Endodermal cell (in vitro differentiated cells): ENCODE measurements around the gene USP30. TPM values are rescaled to one million over a fixed set of nuclear protein-coding genes. Genes with fewer than 3 reads are reported as not detected.

Source experiments
- DNase-seq: peaks from one replicate; pipeline ENCODE4 v3.0.0-alpha.2; 2017
- H3K27ac ChIP-seq: 2 replicates; pipeline ENCODE4 v1.5.1; 2013; ENCODE audit warnings: mild to moderate bottlenecking, low read depth, low read length, moderate library complexity
- H3K27me3 ChIP-seq: 2 replicates; pipeline ENCODE4 v1.6.1; 2013; ENCODE audit warnings: mild to moderate bottlenecking, low read length, moderate library complexity; ENCODE audit not compliant: insufficient read depth, control insufficient read depth, poor library complexity, severe bottlenecking
- H3K36me3 ChIP-seq: 2 replicates; pipeline ENCODE4 v1.7.0; 2013; ENCODE audit warnings: mild to moderate bottlenecking, low read length, moderate library complexity; ENCODE audit not compliant: control insufficient read depth, insufficient read depth
- H3K4me1 ChIP-seq: one replicate; pipeline ENCODE4 v1.7.0; 2013; ENCODE audit warnings: low read length; ENCODE audit not compliant: control insufficient read depth, insufficient read depth
- H3K4me3 ChIP-seq: 2 replicates; pipeline ENCODE4 v1.5.1; 2013; ENCODE audit warnings: mild to moderate bottlenecking, low read length, moderate library complexity
- H3K9ac ChIP-seq: 2 replicates; pipeline ENCODE4 v1.6.1; 2013; ENCODE audit warnings: mild to moderate bottlenecking, low read length, moderate library complexity; ENCODE audit not compliant: poor library complexity, severe bottlenecking; ENCODE audit errors: extremely low read depth
- H3K9me3 ChIP-seq: 2 replicates; pipeline ENCODE4 v1.6.1; 2013; ENCODE audit warnings: mild to moderate bottlenecking, low read length, moderate library complexity; ENCODE audit not compliant: control insufficient read depth
- H3K27ac Mint-ChIP-seq: 2 replicates; pipeline ENCODE4 v1.8.0; 2020; ENCODE audit warnings: mixed read lengths
- H3K27me3 Mint-ChIP-seq: 2 replicates; pipeline ENCODE4 v1.8.0; 2021; ENCODE audit warnings: mild to moderate bottlenecking, mixed read lengths; ENCODE audit not compliant: insufficient read depth
- H3K36me3 Mint-ChIP-seq: 2 replicates; pipeline ENCODE4 v1.8.0; 2020; ENCODE audit warnings: low read depth, mixed read lengths
- H3K4me1 Mint-ChIP-seq: 2 replicates; pipeline ENCODE4 v1.8.0; 2020; ENCODE audit warnings: mixed read lengths
- H3K4me3 Mint-ChIP-seq: 2 replicates; pipeline ENCODE4 v1.8.0; 2020; ENCODE audit warnings: mild to moderate bottlenecking, moderate library complexity, mixed read lengths
- H3K9me3 Mint-ChIP-seq: 2 replicates; pipeline ENCODE4 v1.8.0; 2020; ENCODE audit warnings: mild to moderate bottlenecking, mixed read lengths
- CTCF ChIP-seq: fragments of 200-600 bp; sonication (generic); conservative IDR thresholded peaks from 2 replicates; pipeline ENCODE4 v1.5.0; 2021; ENCODE audit warnings: antibody characterized with exemption, mild to moderate bottlenecking
- WGBS, 2 experiments: methylation state at CpG; one replicate each; pipeline versions ENCODE4 v1.1.5 to v1.1.7; 2013; ENCODE audit warnings: missing lambda C conversion rate in 2 of 2, mixed read lengths in 1 of 2; ENCODE audit not compliant: insufficient coverage in 1 of 2, insufficient read length in 1 of 2; 5-methylcytosine and 5-hydroxymethylcytosine counted together
- total RNA-seq, 2 donors: library from RNA; stranded (reverse); fragmentation: NEBNext Ultra II Directional in 1 of 2; extraction: Animal tissue kit (Norgen Biotek cat#: 25700) in 1 of 2; gene quantifications; 2 replicates in 1 of 2; 3 replicates in 1 of 2; pipeline ENCODE4 v1.2.1, GENCODE V29; 2021

The USP30 gene
- total RNA-seq, 2 donors from 2014 or later, result 6.3 to 10.8 TPM

DNA sequence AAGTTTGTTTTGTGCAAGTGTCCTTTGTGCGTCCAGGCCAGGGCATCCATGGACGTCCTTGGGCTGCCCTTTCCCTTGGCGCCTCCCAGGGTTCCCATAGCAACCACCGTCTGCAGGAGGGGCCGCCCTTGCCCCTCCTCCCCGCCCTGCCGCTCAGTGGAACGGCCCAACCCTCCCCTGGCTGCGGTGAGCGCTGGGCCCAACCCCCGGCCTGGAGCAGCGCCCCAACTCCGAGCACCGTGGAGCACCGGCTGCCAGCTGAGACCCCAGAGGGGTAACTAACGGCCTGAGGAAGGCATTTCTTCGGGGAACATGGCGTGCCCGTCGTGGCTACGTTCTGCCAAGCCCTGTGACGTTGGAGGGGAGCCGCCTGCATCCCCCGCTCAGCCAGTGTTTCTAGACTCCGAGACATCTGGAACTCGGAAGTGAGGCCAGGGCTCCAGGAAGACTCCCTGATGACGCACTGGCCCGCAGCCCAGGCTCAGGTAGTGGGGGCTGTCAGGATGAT is 58.7 kb downstream of the USP30 start:
- peak; percentile 94 for DNase-seq
- peaks cover 13% of the 10 kb centered on the region for H3K4me1 Mint-ChIP-seq
- Histone ChIP-seq H3K27ac (peak overlapping the region; percentile 88), H3K9me3 (no peaks in the 10 kb centered on the region), H3K4me3 (no peak overlapping the region), H3K27me3 (no peaks in the 10 kb centered on the region), H3K4me1 (peaks cover 6% of the 10 kb centered on the region), H3K9ac (no peak overlapping the region), H3K36me3 (peaks cover 32% of the 10 kb centered on the region)
- peak overlapping the region; percentile 38 for H3K4me3 Mint-ChIP-seq
- no peaks in the 10 kb centered on the region for H3K27me3 Mint-ChIP-seq
- no peaks in the 10 kb centered on the region for H3K9me3 Mint-ChIP-seq
- H3K27ac Mint-ChIP-seq, result peak overlapping the region; percentile 46
- H3K36me3 Mint-ChIP-seq, result peaks cover 35% of the 10 kb centered on the region
- WGBS, 2 experiments, result 41 to 43% methylated on average over 16 to 28 of the region's 28 CpGs
- no peak for TF ChIP-seq CTCF

- no peak overlapping the region for H3K4me3 ChIP-seq
- H3K36me3 Mint-ChIP-seq, result peaks cover 22% of the 10 kb centered on the region
- 89 to 93% methylated on average over 5 to 9 of the region's 11 CpGs for WGBS, 2 experiments
Measured at GRCh38 chr12:109112720-109113465, 60.5 kb downstream of the USP30 start.

DNA sequence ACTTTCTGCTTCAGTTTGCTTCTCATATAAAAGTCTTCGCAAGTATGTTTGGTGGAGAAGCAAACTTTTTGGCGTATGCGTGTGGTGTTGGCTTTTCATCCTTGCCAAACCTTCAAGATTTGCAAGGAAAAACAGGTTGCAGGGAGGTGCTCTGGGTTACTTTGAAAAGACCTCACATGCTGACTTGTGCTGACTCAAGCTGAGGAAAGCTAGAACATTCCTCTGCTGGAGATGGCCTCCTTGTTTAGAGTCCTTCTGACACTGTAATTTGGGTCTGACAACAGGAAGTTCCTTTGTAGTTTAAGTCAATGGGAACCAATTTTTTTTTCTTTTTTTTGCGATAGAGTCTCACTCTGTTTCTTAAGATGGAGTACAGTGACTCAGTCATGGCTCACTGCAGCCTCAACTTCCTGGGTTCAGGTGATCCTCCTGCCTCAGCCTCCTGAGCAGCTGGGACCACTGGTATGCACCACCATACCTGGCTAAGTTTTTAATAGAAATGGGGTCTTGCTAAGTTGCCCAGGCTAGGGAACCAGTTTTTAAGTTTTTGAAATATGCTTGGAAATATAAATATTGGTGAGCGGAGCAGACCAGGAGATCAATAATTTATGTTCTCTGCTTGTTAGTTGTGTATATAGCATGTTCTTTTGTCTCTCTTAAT is 61.4 kb downstream of the USP30 start:
- Mint-ChIP-seq H3K4me3 (no peak overlapping the region), H3K4me1 (peaks cover 18% of the 10 kb centered on the region), H3K27ac (no peak overlapping the region), H3K9me3 (no peaks in the 10 kb centered on the region), H3K36me3 (peaks cover 15% of the 10 kb centered on the region), H3K27me3 (no peaks in the 10 kb centered on the region)
- no peaks in the 10 kb centered on the region for H3K9me3 ChIP-seq
- no peaks in the 10 kb centered on the region for H3K27me3 ChIP-seq
- no peak for DNase-seq
- H3K36me3 ChIP-seq, result peaks cover 12% of the 10 kb centered on the region
- no peak for TF ChIP-seq CTCF
- WGBS, 2 experiments, result 88 to 95% methylated on average over 5 of the region's 5 CpGs
- no peak overlapping the region for H3K27ac ChIP-seq
- H3K4me3 ChIP-seq, result no peak overlapping the region
- H3K9ac ChIP-seq, result no peak overlapping the region
- peaks cover 9% of the 10 kb centered on the region for H3K4me1 ChIP-seq

More at GRCh38 chr12:109112720-109113465, 60.5 kb downstream of the USP30 start:
- DNase-seq, result peak; percentile 24
- TF ChIP-seq CTCF, result no peak
- Mint-ChIP-seq H3K4me3 (no peak overlapping the region), H3K27me3 (no peaks in the 10 kb centered on the region), H3K4me1 (peaks cover 18% of the 10 kb centered on the region), H3K9me3 (no peaks in the 10 kb centered on the region), H3K27ac (no peak overlapping the region)
- Histone ChIP-seq H3K9me3 (no peaks in the 10 kb centered on the region), H3K27me3 (no peaks in the 10 kb centered on the region), H3K27ac (no peak overlapping the region), H3K4me1 (peaks cover 9% of the 10 kb centered on the region), H3K36me3 (peaks cover 16% of the 10 kb centered on the region), H3K9ac (no peak overlapping the region)
